Heart left ventricle (tissue), 16 donors: ENCODE measurements around the gene EXOC4. TPM values are rescaled to one million over a fixed set of nuclear protein-coding genes. Genes with fewer than 3 reads are reported as not detected.

ENCODE experiments used
- ATAC-seq, 4 donors: fragments of 200-7000 bp; cut with Tn5 transposase; one replicate each; pipeline ENCODE4 v1.9.1; 2020 to 2022; ENCODE audit warnings: moderate library complexity in 4 of 4, mild to moderate bottlenecking in 3 of 4, moderate number of reproducible peaks in 1 of 4
- DNase-seq, 5 donors: peaks; one replicate each; pipeline ENCODE4 v3.0.0-alpha.2; 2020
- H3K27ac ChIP-seq, 12 donors: fragments of 200-600 bp; sonication (generic) in 4 of 12; one replicate each; pipeline versions ENCODE4 v1.5.0 to v1.8.0; 2016 to 2022; ENCODE audit warnings: mild to moderate bottlenecking in 2 of 12
- H3K27me3 ChIP-seq, 9 donors: fragments of 200-600 bp; sonication (generic) in 2 of 9; one replicate each; pipeline versions ENCODE4 v1.5.1 to v1.8.0; 2016 to 2022; ENCODE audit warnings: mild to moderate bottlenecking in 3 of 9
- H3K36me3 ChIP-seq, 9 donors: fragments of 200-600 bp; sonication (generic) in 2 of 9; one replicate each; pipeline versions ENCODE4 v1.5.0 to v1.8.0; 2018 to 2022; ENCODE audit warnings: mild to moderate bottlenecking in 2 of 9
- H3K4me1 ChIP-seq, 12 donors: fragments of 200-600 bp; sonication (generic) in 4 of 12; one replicate each; pipeline versions ENCODE4 v1.5.0 to v1.8.0; 2016 to 2022; ENCODE audit warnings: mild to moderate bottlenecking in 3 of 12
- H3K4me3 ChIP-seq, 12 donors: fragments of 200-600 bp; sonication (generic) in 4 of 12; one replicate each; pipeline versions ENCODE4 v1.5.0 to v1.8.0; 2017 to 2022; ENCODE audit warnings: mild to moderate bottlenecking in 9 of 12, moderate library complexity in 4 of 12
- H3K9me3 ChIP-seq, 12 donors: fragments of 200-600 bp; sonication (generic) in 4 of 12; one replicate each; pipeline versions ENCODE4 v1.5.0 to v1.8.0; 2016 to 2022; ENCODE audit warnings: mild to moderate bottlenecking in 1 of 12
- POLR2A ChIP-seq, 2 donors: fragments of 450-650 bp; IDR thresholded peaks; one replicate each; pipeline ENCODE4 v1.6.1; 2017; ENCODE audit warnings: antibody characterized with exemption in 2 of 2, mild to moderate bottlenecking in 2 of 2, moderate library complexity in 2 of 2
- WGBS, 4 donors: extraction: QIAGEN DNeasy Blood & Tissue Kit in 2 of 4; methylation state at CpG; one replicate each; pipeline versions ENCODE4 v1.1.5 to v1.1.7; 2013 to 2018; 5-methylcytosine and 5-hydroxymethylcytosine counted together
- intact Hi-C, 10 donors: fragments of 100-400 bp; cut with DNase I; formaldehyde crosslinking; loops; one replicate each; pipeline versions ENCODE4 v1.11.1 to v1.14.2; 2022
- polyA plus RNA-seq, 2 donors: library from polyadenylated mRNA; stranded (reverse); fragments of 200-250 nt; gene quantifications; one replicate each; pipeline ENCODE4 v1.2.3, GENCODE V29; 2013
- total RNA-seq, 9 donors: library from RNA; depleted of rRNA in 2 of 9; stranded (reverse); fragments of >200 nt in 2 of 9; fragmentation: NEBNext Ultra II Directional in 3 of 9; extraction: Animal tissue kit (Norgen Biotek cat#: 25700) in 3 of 9; gene quantifications; one replicate each; pipeline versions ENCODE4 v1.1.0 to v1.2.4, GENCODE V29; 2016 to 2023
- TF ChIP-seq, protein P1 (sequence below), 12 donors: fragments of 200-600 bp; sonication (generic) in 4 of 12; IDR thresholded peaks; one replicate each; pipeline versions ENCODE4 v1.5.0 to v1.8.0; 2018 to 2022; ENCODE audit warnings: antibody characterized with exemption in 12 of 12, mild to moderate bottlenecking in 5 of 12
- donor health status: ischemic (EF 13 %, LVEDD 7.1; RV severe dilation, severe dysfunction).
- donor health status: healthy with polysubstance abuse.
- donor health status: DM: no; HTN: yes; CAD: no.
- donor health status: DM: no; HTN: no; CAD: no.
- donor health status: ischemic (EF 25% LVEDD 6.9; RV normal size, moderate dysfunction).
- donor health status: ischemic (EF 25% LVEDD 5.7; RV mildly dilated, moderate dysfunction).
- donor health status: healthy.
- donor health status: DM: yes; HTN: yes; CAD: no.
- donor health status: ischemic (EF 35%, LVEDD 5.7; RV mildly dilated, moderate dysfunction).
- donor health status: nonischemic (EF 11% LVEDD 7.7; RV severe dilation, severe dysfunction).
- donor health status: DM: yes; HTN: yes; CAD: no.
- donor health status: PGD.
- donor health status: ischemic (EF 29% LVEDD 5.4; RV normal size, mild dysfunction).
- donor health status: nonischemic (EF 23%, LVEDD 6.1; RV moderate dilation, normal function).

The EXOC4 gene
- total and polyA plus RNA-seq, 11 donors: 8.8 to 61.2 (median 33.8) TPM

DNA sequence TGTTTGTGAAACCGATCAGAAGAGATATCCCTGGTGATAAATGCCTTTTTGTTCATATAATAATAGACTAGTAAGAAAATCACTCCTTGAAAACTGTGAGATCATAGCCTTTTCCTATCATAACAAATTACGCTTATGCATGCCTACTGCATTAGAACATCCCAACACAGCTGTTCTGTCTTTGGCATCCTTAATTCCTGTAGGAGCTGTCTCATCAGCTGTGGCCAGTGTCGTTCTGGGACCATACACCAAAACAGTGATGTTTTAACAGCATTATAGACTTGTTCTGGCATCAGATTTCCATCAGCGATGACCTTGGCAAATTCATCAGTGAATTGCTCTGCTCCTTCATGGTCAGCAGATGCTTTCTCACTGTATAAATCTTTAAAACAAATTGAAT, 450.7 kb downstream of the EXOC4 start:
- DNase-seq (no peak), ATAC-seq (peak in 3 of 4 donors; percentile 44 to 87 (median 68))
- intact Hi-C loops: no loop called here
- H3K9me3 ChIP-seq: no peaks in the 10 kb centered on the region
- H3K36me3 ChIP-seq: no peaks in the 10 kb centered on the region
- H3K4me3 ChIP-seq: no peak overlapping the region
- H3K27ac ChIP-seq: no peak overlapping the region
- peaks cover 0 to 5% (median 0%) of the 10 kb centered on the region in 12 donors for H3K4me1 ChIP-seq
- H3K27me3 ChIP-seq: no peaks in the 10 kb centered on the region
- 66 to 78% (median 71%) methylated on average over 4 of the region's 4 CpGs for WGBS, 4 donors
- no peak for TF ChIP-seq POLR2A (IDR thresholded peaks at IDR 0.05)
- TF ChIP-seq, protein P1, sequence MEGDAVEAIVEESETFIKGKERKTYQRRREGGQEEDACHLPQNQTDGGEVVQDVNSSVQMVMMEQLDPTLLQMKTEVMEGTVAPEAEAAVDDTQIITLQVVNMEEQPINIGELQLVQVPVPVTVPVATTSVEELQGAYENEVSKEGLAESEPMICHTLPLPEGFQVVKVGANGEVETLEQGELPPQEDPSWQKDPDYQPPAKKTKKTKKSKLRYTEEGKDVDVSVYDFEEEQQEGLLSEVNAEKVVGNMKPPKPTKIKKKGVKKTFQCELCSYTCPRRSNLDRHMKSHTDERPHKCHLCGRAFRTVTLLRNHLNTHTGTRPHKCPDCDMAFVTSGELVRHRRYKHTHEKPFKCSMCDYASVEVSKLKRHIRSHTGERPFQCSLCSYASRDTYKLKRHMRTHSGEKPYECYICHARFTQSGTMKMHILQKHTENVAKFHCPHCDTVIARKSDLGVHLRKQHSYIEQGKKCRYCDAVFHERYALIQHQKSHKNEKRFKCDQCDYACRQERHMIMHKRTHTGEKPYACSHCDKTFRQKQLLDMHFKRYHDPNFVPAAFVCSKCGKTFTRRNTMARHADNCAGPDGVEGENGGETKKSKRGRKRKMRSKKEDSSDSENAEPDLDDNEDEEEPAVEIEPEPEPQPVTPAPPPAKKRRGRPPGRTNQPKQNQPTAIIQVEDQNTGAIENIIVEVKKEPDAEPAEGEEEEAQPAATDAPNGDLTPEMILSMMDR (IDR thresholded peaks at IDR 0.05): no peak

DNA sequence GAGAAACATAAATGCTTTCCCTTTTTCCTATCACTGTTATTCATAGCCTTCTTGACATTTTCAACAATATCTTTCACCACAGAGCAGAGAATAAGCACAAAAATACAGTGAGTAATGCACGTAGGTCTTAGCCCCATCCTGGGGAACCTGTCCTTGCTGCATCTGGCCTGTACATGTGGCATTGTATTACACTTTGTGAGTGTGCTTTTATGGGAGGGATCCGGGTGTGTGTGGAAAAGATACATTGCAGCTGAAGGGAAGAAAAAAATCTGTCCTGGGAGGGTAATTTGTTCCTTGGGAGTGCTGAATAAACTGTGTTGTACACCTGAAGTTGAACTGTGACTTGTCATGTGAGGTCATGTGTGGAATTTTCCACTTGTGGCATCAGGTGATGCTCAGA, 451.6 kb downstream of the EXOC4 start:
- H3K27me3 ChIP-seq: no peaks in the 10 kb centered on the region
- no peaks in the 10 kb centered on the region for H3K9me3 ChIP-seq
- no peaks in the 10 kb centered on the region for H3K36me3 ChIP-seq
- no peak overlapping the region for H3K27ac ChIP-seq
- intact Hi-C loops: no loop called here
- 93 to 100% (median 94%) methylated on average over 2 of the region's 2 CpGs for WGBS, 4 donors
- DNase-seq: no peak
- peaks cover 0 to 5% (median 0%) of the 10 kb centered on the region in 12 donors for H3K4me1 ChIP-seq
- ATAC-seq: no peak
- H3K4me3 ChIP-seq: no peak overlapping the region
- no peak for TF ChIP-seq POLR2A (IDR thresholded peaks at IDR 0.05)
- TF ChIP-seq, protein P1 (IDR thresholded peaks at IDR 0.05): no peak

DNA sequence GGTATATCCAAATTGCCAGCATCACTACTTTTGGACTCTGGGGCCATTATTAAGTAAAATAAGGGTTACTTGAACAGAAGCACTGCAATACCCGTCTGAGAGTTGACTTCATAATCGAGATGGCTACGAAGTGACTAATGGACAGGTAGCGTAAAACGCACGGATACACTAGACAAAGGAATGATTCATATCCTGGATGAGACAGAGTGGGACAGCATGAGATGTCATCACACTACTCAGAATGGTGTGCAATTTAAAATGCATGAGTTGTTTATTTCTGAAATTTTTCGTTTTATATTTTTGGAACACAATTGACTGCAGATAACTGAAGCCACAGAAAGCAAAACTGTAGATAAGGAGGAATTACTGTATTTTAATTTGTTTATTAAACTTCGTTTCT, 452.7 kb downstream of the EXOC4 start:
- WGBS, 4 donors: 73 to 84% (median 76%) methylated on average over 8 of the region's 8 CpGs
- ATAC-seq (no peak), DNase-seq (no peak)
- H3K27me3 ChIP-seq: no peaks in the 10 kb centered on the region
- intact Hi-C loops: no loop called here
- no peak overlapping the region for H3K27ac ChIP-seq
- no peak overlapping the region for H3K4me3 ChIP-seq
- TF ChIP-seq, protein P1 (IDR thresholded peaks at IDR 0.05): no peak
- no peak for TF ChIP-seq POLR2A (IDR thresholded peaks at IDR 0.05)
- H3K36me3 ChIP-seq: no peaks in the 10 kb centered on the region
- no peaks in the 10 kb centered on the region for H3K9me3 ChIP-seq
- H3K4me1 ChIP-seq: peaks cover 0 to 5% (median 0%) of the 10 kb centered on the region in 12 donors

DNA sequence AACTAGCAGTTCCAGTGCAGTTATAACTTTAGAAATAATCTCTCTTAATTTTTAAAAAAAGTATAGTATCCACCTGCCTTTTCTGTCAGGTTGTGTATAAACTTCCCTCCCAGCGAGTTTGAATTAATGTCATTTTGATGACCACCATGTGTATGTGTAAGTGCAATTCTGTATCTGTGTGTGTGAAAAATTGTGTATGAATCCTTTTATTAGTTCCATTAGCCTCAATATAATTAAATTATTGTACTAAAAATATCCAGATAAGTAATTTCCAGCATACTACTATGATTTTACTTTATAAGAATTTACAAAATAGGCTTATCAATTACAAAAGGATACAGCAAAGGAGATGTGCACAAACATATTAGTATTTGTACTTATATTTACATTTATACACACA, 453.1 kb downstream of the EXOC4 start:
- WGBS, 4 donors: 93 to 100% (median 95%) methylated on average over 1 of the region's 1 CpG
- H3K27me3 ChIP-seq: no peaks in the 10 kb centered on the region
- H3K27ac ChIP-seq: no peak overlapping the region
- ATAC-seq (no peak), DNase-seq (no peak)
- H3K36me3 ChIP-seq: no peaks in the 10 kb centered on the region
- H3K9me3 ChIP-seq: no peaks in the 10 kb centered on the region
- H3K4me1 ChIP-seq: peaks cover 0 to 5% (median 0%) of the 10 kb centered on the region in 12 donors
- intact Hi-C loops: no loop called here
- H3K4me3 ChIP-seq: no peak overlapping the region
- TF ChIP-seq, protein P1 (IDR thresholded peaks at IDR 0.05): no peak
- TF ChIP-seq POLR2A (IDR thresholded peaks at IDR 0.05): no peak
